Dermis blood vessel endothelial cell (primary cell): ENCODE results near the gene PROX2. TPM values are rescaled to one million over a fixed set of nuclear protein-coding genes. Genes with fewer than 3 reads are reported as not detected.

Source experiments
- DNase-seq: peaks from one replicate; pipeline ENCODE4 v3.0.0; 2010
- total RNA-seq: library from RNA; depleted of rRNA; stranded (reverse); fragments of >200 nt; gene quantifications from 2 replicates; pipeline ENCODE4 v1.2.3, GENCODE V29; 2014

PROX2 gene
- total RNA-seq, 1 donor from 2014 or later: not detected

GRCh38 chr14:74841230-74842207 is 34.4 kb downstream of the PROX2 start:
- no peak for DNase-seq

- DNase-seq: no peak
Measured at GRCh38 chr14:74840603-74841030, 35.3 kb downstream of the PROX2 start.

GRCh38 chr14:74838166-74838565 is 37.8 kb downstream of the PROX2 start:
- DNase-seq: no peak

- no peak for DNase-seq
Measured at GRCh38 chr14:74836251-74836960, 39.5 kb downstream of the PROX2 start.

GRCh38 chr14:74835645-74836250 is 40.2 kb downstream of the PROX2 start:
- no peak for DNase-seq

- no peak for DNase-seq
Measured at GRCh38 chr14:74834692-74835392, 41.1 kb downstream of the PROX2 start.

- no peak for DNase-seq
Measured at GRCh38 chr14:74832849-74833248, 43.1 kb downstream of the PROX2 start.

GRCh38 chr14:74829251-74829650 is 46.7 kb downstream of the PROX2 start:
- no peak for DNase-seq

- no peak for DNase-seq
Measured at GRCh38 chr14:74826574-74826973, 49.4 kb downstream of the PROX2 start.

Other genes starting within 250 kb of the PROX2 start
- gene AREL1, start 163.1 kb downstream of the PROX2 start, total RNA-seq: 27.6 and 33.9 TPM in 2 replicates
- 29.6 and 52.5 TPM in 2 replicates for gene FCF1, start 163.0 kb downstream of the PROX2 start, total RNA-seq
- gene YLPM1, start 112.8 kb downstream of the PROX2 start, total RNA-seq: 32.3 and 45.9 TPM in 2 replicates
- 58.0 and 91.4 TPM in 2 replicates for gene DLST, start 5.8 kb upstream of the PROX2 start, total RNA-seq
- gene RPS6KL1, start 47.1 kb upstream of the PROX2 start, total RNA-seq: 10.4 and 12.4 TPM in 2 replicates
- 126 and 252 TPM in 2 replicates for gene PGF, start 79.5 kb upstream of the PROX2 start, total RNA-seq
- 85.6 and 134 TPM in 2 replicates for gene EIF2B2, start 126.8 kb upstream of the PROX2 start, total RNA-seq
- gene MLH3, start 175.3 kb upstream of the PROX2 start, total RNA-seq: 17.7 and 18.7 TPM in 2 replicates
- 6.6 and 9.4 TPM in 2 replicates for gene ACYP1, start 187.9 kb upstream of the PROX2 start, total RNA-seq
- 0.34 and 0.84 TPM in 2 replicates for gene ZC2HC1C, start 193.5 kb upstream of the PROX2 start, total RNA-seq